T-cell (primary cell): ENCODE measurements around the gene VWF. TPM values are rescaled to one million over a fixed set of nuclear protein-coding genes. Genes with fewer than 3 reads are reported as not detected.

Experiments used
- ATAC-seq, 4 experiments: fragments of 200-7000 bp in 3 of 4; fragments of 150-1000 bp in 1 of 4; cut with Tn5 transposase; replicated peaks in 1 of 4; 1 replicate in 3 of 4; 2 replicates in 1 of 4; pipeline ENCODE4 v1.10.0; 2021; ENCODE audit warnings: moderate library complexity in 3 of 4, mild to moderate bottlenecking in 2 of 4, moderate number of reproducible peaks in 1 of 4
- CTCF ChIA-PET, 2 donors: fragments of 300-600 bp; sonication (Branson Sonifier 250); formaldehyde crosslinking; loops; one replicate each; lab custom pipeline; 2022; ENCODE audit warnings: antibody characterized with exemption in 2 of 2; lab: Charles Lee
- POLR2A ChIA-PET, 2 donors: fragments of 300-600 bp; sonication (Branson Sonifier 250); formaldehyde crosslinking; loops; one replicate each; lab custom pipeline; 2022; ENCODE audit warnings: antibody characterized with exemption in 2 of 2; lab: Charles Lee
- DNase-seq, 35 experiments: peaks; one replicate each; pipeline versions ENCODE4 v3.0.0 to v3.0.0-alpha.2; 2013 to 2023
- H3K27ac ChIP-seq: one replicate; pipeline ENCODE4 v1.5.1; 2013; ENCODE audit warnings: low read length
- H3K27me3 ChIP-seq, 2 experiments: replicated peaks in 1 of 2; 1 replicate in 1 of 2; 2 replicates in 1 of 2; pipeline versions ENCODE4 v1.6.1 to v1.7.0; 2013; ENCODE audit warnings: low read length in 1 of 2, mixed read lengths in 1 of 2; ENCODE audit not compliant: control insufficient read depth in 2 of 2, insufficient read depth in 2 of 2; ENCODE audit errors: extremely low read depth in 1 of 2
- H3K36me3 ChIP-seq, 2 donors: 1 replicate in 1 of 2; 2 replicates in 1 of 2; pipeline versions ENCODE4 v1.6.1 to v1.7.0; 2013; ENCODE audit warnings: low read length in 1 of 2; ENCODE audit not compliant: control insufficient read depth in 2 of 2, insufficient read depth in 1 of 2; ENCODE audit errors: extremely low read depth in 1 of 2
- H3K4me1 ChIP-seq, 2 experiments: 1 replicate in 1 of 2; 2 replicates in 1 of 2; pipeline versions ENCODE4 v1.6.1 to v1.7.0; 2013; ENCODE audit warnings: low read length in 2 of 2, mixed read lengths in 1 of 2; ENCODE audit not compliant: insufficient read depth in 2 of 2, control insufficient read depth in 1 of 2; ENCODE audit errors: extremely low read depth in 1 of 2
- H3K4me3 ChIP-seq, 2 donors: 1 replicate in 1 of 2; 2 replicates in 1 of 2; pipeline versions ENCODE4 v1.5.1 to v1.7.0; 2013; ENCODE audit warnings: mild to moderate bottlenecking in 2 of 2, low read length in 1 of 2, moderate library complexity in 1 of 2; ENCODE audit not compliant: control insufficient read depth in 1 of 2; ENCODE audit errors: extremely low read depth in 1 of 2
- H3K9me3 ChIP-seq: 2 replicates; pipeline ENCODE4 v1.7.0; 2013
- H3K27ac Mint-ChIP-seq, 2 donors: one replicate each; pipeline ENCODE4 v1.8.0; 2020 to 2021; ENCODE audit warnings: mild to moderate bottlenecking in 2 of 2, mixed read lengths in 2 of 2
- H3K27me3 Mint-ChIP-seq, 2 donors: one replicate each; pipeline ENCODE4 v1.8.0; 2021 to 2022; ENCODE audit warnings: mixed read lengths in 2 of 2
- H3K36me3 Mint-ChIP-seq: one replicate; pipeline ENCODE4 v1.8.0; 2021; ENCODE audit warnings: mixed read lengths
- H3K4me1 Mint-ChIP-seq, 3 donors: one replicate each; pipeline ENCODE4 v1.8.0; 2020 to 2022; ENCODE audit warnings: mixed read lengths in 3 of 3, mild to moderate bottlenecking in 1 of 3
- H3K4me3 Mint-ChIP-seq, 3 donors: one replicate each; pipeline ENCODE4 v1.8.0; 2020 to 2022; ENCODE audit warnings: mild to moderate bottlenecking in 3 of 3, mixed read lengths in 3 of 3, moderate library complexity in 3 of 3
- H3K9me3 Mint-ChIP-seq, 3 donors: one replicate each; pipeline ENCODE4 v1.8.0; 2020 to 2022; ENCODE audit warnings: mixed read lengths in 3 of 3
- WGBS: methylation state at CpG from one replicate; pipeline ENCODE4 v1.1.5; 2013; ENCODE audit warnings: missing lambda C conversion rate; ENCODE audit not compliant: insufficient coverage; 5-methylcytosine and 5-hydroxymethylcytosine counted together
- total RNA-seq, 35 experiments: library from RNA in 6 of 35; stranded (reverse) in 6 of 35; fragments of 120-200 nt in 1 of 35; gene quantifications; one replicate each; pipeline versions ENCODE4 v1.2.1 to v1.2.4 and lab custom pipeline; 2013 to 2026

The VWF gene
- total RNA-seq, 5 donors from 2014 or later (not counting 1 experiment from before 2014, with no cell fraction given) = 0.13 to 0.90 (median 0.74) TPM; not detected in 1

DNA sequence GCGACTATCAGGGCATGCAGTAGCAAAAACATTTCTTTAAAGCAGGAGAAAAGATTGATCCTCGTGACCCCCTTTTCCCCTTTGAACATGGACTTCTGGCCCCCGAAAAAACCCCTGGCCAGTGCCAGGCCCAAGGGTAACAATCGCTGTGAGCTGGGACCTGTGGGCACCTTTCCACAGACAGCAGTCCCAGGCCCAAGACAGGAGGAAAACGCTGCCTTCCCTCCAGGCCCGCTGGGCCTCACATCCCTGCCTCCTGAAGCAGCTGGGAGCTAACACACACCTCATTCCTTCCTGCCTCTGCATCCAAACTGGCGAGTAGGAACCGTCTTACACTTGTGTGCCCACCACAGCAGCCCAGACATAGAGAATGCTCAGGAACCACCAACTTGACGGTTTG lies 1.2 kb downstream of the VWF start:
- DNase-seq (no peak), ATAC-seq (no peak)
- H3K27me3 ChIP-seq = peaks cover 0 to 18% of the 10 kb centered on the region in 2 experiments
- WGBS = 71% methylated on average over 7 of the region's 9 CpGs
- no peak overlapping the region for H3K4me3 ChIP-seq
- no peaks in the 10 kb centered on the region for H3K9me3 Mint-ChIP-seq
- no peak overlapping the region for H3K27ac ChIP-seq
- POLR2A ChIA-PET = no interaction called here
- no peaks in the 10 kb centered on the region for H3K36me3 ChIP-seq
- H3K4me1 ChIP-seq = no peaks in the 10 kb centered on the region
- no peak overlapping the region for H3K4me3 Mint-ChIP-seq
- H3K4me1 Mint-ChIP-seq = no peaks in the 10 kb centered on the region
- H3K36me3 Mint-ChIP-seq = no peaks in the 10 kb centered on the region
- H3K27ac Mint-ChIP-seq = no peak overlapping the region
- H3K27me3 Mint-ChIP-seq = peaks cover 0 to 7% of the 10 kb centered on the region in 2 donors
- H3K9me3 ChIP-seq = no peaks in the 10 kb centered on the region
- CTCF ChIA-PET = no interaction called here

DNA sequence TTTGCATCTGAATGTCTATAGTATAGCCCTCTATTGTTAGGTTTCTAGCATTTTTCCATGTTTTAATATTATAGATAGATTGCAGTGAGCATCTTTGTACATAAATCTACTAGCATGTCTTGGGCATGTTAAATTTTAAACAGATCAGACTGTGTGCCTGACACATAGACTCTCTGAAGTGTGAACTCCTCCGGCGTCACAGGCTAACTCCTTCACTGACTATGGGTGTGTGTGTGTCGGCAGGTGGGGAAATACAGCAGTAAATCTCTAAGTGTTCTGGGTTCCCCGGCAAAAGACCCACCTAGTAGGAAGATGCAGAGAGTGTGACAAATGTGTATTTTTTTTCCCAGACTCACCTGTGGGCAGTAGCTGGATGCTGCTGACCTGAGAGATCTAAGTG lies 2.3 kb downstream of the VWF start:
- Mint-ChIP-seq H3K9me3 (no peaks in the 10 kb centered on the region), H3K27me3 (peaks cover 0 to 7% of the 10 kb centered on the region in 2 donors), H3K36me3 (no peaks in the 10 kb centered on the region), H3K27ac (no peak overlapping the region), H3K4me1 (no peaks in the 10 kb centered on the region), H3K4me3 (no peak overlapping the region)
- no peak for DNase-seq
- Histone ChIP-seq H3K4me3 (no peak overlapping the region), H3K9me3 (no peaks in the 10 kb centered on the region), H3K36me3 (no peaks in the 10 kb centered on the region), H3K4me1 (no peaks in the 10 kb centered on the region), H3K27me3 (peaks cover 0 to 23% of the 10 kb centered on the region in 2 experiments), H3K27ac (no peak overlapping the region)
- POLR2A ChIA-PET = no interaction called here
- 90% methylated on average over 2 of the region's 4 CpGs for WGBS
- ATAC-seq = no peak
- CTCF ChIA-PET = interaction anchor here in 1 of 2 donors (0.7 kb wide), 1 partner anchor 73 kb away, joined by 3 read pairs; no protein-coding TSS in a partner anchor

DNA sequence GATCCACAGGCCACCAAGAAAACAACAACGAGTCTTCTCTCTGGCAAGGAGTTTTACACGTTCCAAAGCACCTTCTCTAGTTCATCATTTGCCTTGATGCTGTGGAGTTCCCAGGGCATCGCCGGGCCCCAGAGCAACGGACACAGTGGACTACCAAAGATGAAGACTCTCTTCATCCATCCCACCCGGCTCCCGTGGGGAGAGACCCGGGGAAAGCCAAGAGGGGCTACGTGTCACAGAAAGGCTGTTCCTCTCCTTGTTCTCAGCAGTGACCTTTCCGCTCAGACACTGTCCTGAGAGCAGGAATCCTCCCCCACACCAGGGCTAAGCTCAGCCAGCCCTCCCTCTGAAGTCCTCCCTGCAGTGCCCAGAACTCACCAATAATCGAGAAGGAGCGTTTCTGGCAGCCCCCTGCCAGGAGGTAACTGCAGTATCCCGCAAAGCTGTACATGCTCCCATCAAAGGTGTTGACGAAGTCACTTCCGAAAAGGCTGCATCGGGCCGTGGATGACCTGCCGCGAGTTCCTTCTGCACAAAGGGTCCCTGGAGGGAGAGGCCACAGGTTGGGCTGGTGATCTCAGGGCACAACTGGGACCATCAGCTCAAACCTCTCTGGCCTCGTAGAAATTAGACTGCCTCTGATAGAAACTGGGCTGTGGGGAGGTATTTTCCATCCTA lies 3.5 kb downstream of the VWF start:
- Histone ChIP-seq H3K36me3 (no peaks in the 10 kb centered on the region), H3K4me3 (no peak overlapping the region), H3K27ac (no peak overlapping the region), H3K4me1 (no peaks in the 10 kb centered on the region), H3K9me3 (no peaks in the 10 kb centered on the region), H3K27me3 (peaks cover 0 to 26% of the 10 kb centered on the region in 2 experiments)
- Mint-ChIP-seq H3K36me3 (no peaks in the 10 kb centered on the region), H3K9me3 (no peaks in the 10 kb centered on the region), H3K27ac (no peak overlapping the region), H3K27me3 (peaks cover 0 to 7% of the 10 kb centered on the region in 2 donors), H3K4me3 (no peak overlapping the region), H3K4me1 (no peaks in the 10 kb centered on the region)
- WGBS = 91% methylated on average over 19 of the region's 20 CpGs
- ATAC-seq = no peak
- ChIA-PET CTCF (interaction anchor here in 1 of 2 donors (0.7 kb wide), 1 partner anchor 25 kb away, joined by 3 read pairs; no protein-coding TSS in a partner anchor), POLR2A (no interaction called here)
- DNase-seq = no peak

DNA sequence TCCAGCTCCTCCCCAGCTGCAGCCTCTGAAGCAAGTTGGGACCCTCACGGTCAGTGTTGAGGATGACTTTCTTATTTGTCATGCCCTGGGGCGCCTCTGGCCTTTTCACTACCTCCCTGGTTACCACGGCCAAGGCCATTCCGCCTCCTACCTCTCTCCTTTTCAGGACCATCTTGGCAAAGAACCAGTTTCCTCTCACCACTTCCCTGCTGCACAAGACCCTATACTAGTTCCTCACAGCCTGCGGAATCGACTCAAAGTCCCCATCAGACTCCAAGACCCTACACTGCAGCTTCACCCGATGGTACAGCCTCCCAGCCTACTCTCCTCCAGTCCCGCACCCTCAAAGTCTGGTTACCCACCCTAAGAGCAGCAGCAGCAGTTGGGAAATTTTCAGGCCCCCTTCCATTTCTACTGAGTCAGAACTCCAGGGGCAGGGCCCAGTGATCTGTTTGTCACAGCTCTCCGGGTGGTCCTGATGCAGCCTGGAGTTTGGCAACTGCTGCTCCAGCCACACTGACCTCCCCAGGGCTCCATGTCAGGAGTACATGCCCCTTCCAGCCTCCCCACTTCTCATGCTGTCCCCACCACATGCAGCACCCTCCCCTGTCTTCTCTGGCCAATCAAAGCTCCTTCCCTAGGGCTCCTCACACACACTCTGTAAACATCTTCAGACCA lies 5.4 kb downstream of the VWF start:
- WGBS = 83% methylated on average over 7 of the region's 9 CpGs
- peaks cover 0 to 25% of the 10 kb centered on the region in 2 experiments for H3K27me3 ChIP-seq
- ATAC-seq (no peak), DNase-seq (no peak)
- CTCF ChIA-PET = interaction anchor here in 1 of 2 donors (0.7 kb wide), 1 partner anchor 46 kb away, joined by 4 read pairs; no protein-coding TSS in a partner anchor
- H3K4me1 ChIP-seq = no peaks in the 10 kb centered on the region
- H3K9me3 ChIP-seq = no peaks in the 10 kb centered on the region
- peak overlapping the region in 1 of 2 donors; percentile 12 for H3K27ac Mint-ChIP-seq
- no peaks in the 10 kb centered on the region for H3K36me3 Mint-ChIP-seq
- POLR2A ChIA-PET = no interaction called here
- H3K27ac ChIP-seq = no peak overlapping the region
- H3K9me3 Mint-ChIP-seq = no peaks in the 10 kb centered on the region
- H3K36me3 ChIP-seq = no peaks in the 10 kb centered on the region
- no peaks in the 10 kb centered on the region for H3K4me1 Mint-ChIP-seq
- no peak overlapping the region for H3K4me3 ChIP-seq
- peaks cover 0 to 7% of the 10 kb centered on the region in 2 donors for H3K27me3 Mint-ChIP-seq
- H3K4me3 Mint-ChIP-seq = no peak overlapping the region

DNA sequence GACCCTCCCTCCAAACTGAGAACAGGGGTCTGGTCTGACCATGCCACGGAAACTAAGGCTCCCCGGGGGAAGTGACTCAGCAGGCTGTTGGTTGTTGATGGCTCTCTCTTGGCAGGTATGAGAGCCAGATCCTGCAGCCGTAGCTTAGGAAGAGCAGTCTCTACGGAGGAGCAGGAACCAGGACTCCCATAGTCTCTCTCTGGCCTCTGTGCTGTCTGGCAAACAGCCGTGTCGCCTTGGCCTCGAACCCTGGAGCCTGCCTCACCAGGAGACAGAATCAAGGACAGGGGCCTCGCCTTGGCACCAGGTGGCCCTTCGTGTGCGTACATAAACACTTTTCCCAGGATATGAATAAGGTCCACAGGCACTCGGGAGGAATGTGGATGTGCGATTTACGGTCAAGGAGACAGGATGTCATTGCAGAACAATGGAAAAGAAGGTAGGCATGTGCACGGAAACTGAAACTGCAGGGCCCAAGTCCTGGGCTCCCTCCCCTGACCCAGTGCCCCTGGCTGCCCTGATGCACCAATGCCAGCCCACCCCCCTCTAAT lies 7.9 kb downstream of the VWF start:
- Histone ChIP-seq H3K27me3 (peaks cover 0 to 20% of the 10 kb centered on the region in 2 experiments), H3K4me1 (no peaks in the 10 kb centered on the region), H3K36me3 (no peaks in the 10 kb centered on the region), H3K27ac (no peak overlapping the region), H3K9me3 (no peaks in the 10 kb centered on the region), H3K4me3 (no peak overlapping the region)
- Mint-ChIP-seq H3K27me3 (peaks cover 0 to 2% of the 10 kb centered on the region in 2 donors), H3K36me3 (no peaks in the 10 kb centered on the region), H3K4me1 (no peaks in the 10 kb centered on the region), H3K4me3 (no peak overlapping the region), H3K9me3 (no peaks in the 10 kb centered on the region), H3K27ac (no peak overlapping the region)
- DNase-seq (no peak), ATAC-seq (no peak)
- POLR2A ChIA-PET = no interaction called here
- 91% methylated on average over 6 of the region's 14 CpGs for WGBS
- CTCF ChIA-PET = no interaction called here

DNA sequence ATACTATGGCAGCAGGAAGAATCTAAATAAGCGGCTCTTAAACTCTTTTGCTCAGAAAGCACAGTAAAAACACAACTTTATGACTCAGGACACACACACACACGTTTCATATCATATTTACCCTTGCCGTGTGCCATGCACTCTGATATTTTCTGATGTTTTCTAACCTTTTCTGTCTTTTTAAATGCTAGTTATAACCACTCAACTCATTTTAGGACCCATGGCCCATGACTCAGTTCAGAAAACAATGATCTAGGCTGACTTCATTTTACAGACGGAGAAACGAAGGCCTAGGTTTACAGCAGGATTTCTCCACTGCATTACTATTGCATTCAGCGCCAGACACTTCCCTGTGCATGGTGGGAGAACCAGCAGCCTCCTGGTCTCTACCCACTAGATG lies 9.1 kb downstream of the VWF start:
- Histone ChIP-seq H3K27ac (no peak overlapping the region), H3K27me3 (peaks cover 0 to 14% of the 10 kb centered on the region in 2 experiments), H3K4me3 (no peak overlapping the region), H3K4me1 (no peaks in the 10 kb centered on the region), H3K36me3 (no peaks in the 10 kb centered on the region), H3K9me3 (no peaks in the 10 kb centered on the region)
- peaks cover 0 to 2% of the 10 kb centered on the region in 2 donors for H3K27me3 Mint-ChIP-seq
- no peaks in the 10 kb centered on the region for H3K36me3 Mint-ChIP-seq
- H3K9me3 Mint-ChIP-seq = no peaks in the 10 kb centered on the region
- DNase-seq (no peak), ATAC-seq (no peak)
- no peak overlapping the region for H3K27ac Mint-ChIP-seq
- 55% methylated on average over 5 of the region's 6 CpGs for WGBS
- H3K4me1 Mint-ChIP-seq = no peaks in the 10 kb centered on the region
- POLR2A ChIA-PET = no interaction called here
- CTCF ChIA-PET = no interaction called here
- no peak overlapping the region for H3K4me3 Mint-ChIP-seq
